Activated CD8-positive, alpha-beta memory T cell treated with anti-CD3 and anti-CD28 coated beads, Interleukin-2, amount 10 ng/mL, durations not matched to agents 7 days and 5 days (primary cell): ENCODE data around the gene CST5. TPM values are rescaled to one million over a fixed set of nuclear protein-coding genes. Genes with fewer than 3 reads are reported as not detected.
"Not testable (repeated sequence)": the region's sequence is repeated elsewhere in the genome, so short reads cannot be mapped to it uniquely, and the experiment has no call there.

ENCODE experiments used
- ATAC-seq: fragments of 150-1000 bp; cut with Tn5 transposase; one replicate; pipeline ENCODE4 v1.10.0; 2021; ENCODE audit warnings: moderate library complexity
- CTCF ChIA-PET: fragments of 350-600 bp; sonication (Branson Sonifier 250); formaldehyde crosslinking; loops from one replicate; lab custom pipeline; 2021; ENCODE audit warnings: antibody characterized with exemption; lab: Charles Lee
- DNase-seq: peaks from one replicate; pipeline ENCODE4 v3.0.0-alpha.2; 2020
- H3K27ac Mint-ChIP-seq: one replicate; pipeline ENCODE4 v1.8.0; 2021; ENCODE audit warnings: mild to moderate bottlenecking, mixed read lengths
- H3K27me3 Mint-ChIP-seq: one replicate; pipeline ENCODE4 v1.8.0; 2021; ENCODE audit warnings: mixed read lengths
- H3K36me3 Mint-ChIP-seq: one replicate; pipeline ENCODE4 v1.8.0; 2021; ENCODE audit warnings: mild to moderate bottlenecking, mixed read lengths
- H3K4me1 Mint-ChIP-seq: one replicate; pipeline ENCODE4 v1.8.0; 2021; ENCODE audit warnings: mixed read lengths
- H3K4me3 Mint-ChIP-seq: one replicate; pipeline ENCODE4 v1.8.0; 2021; ENCODE audit warnings: mild to moderate bottlenecking, moderate library complexity, mixed read lengths
- H3K9me3 Mint-ChIP-seq: one replicate; pipeline ENCODE4 v1.8.0; 2022; ENCODE audit warnings: low read depth, mixed read lengths
- total RNA-seq, 2 experiments: library from RNA; stranded (reverse); gene quantifications; one replicate each; pipeline ENCODE4 v1.2.3, GENCODE V29; 2021

The CST5 gene
- total RNA-seq, 2 experiments from 2014 or later: not detected

- Mint-ChIP-seq H3K36me3 (no peaks in the 10 kb centered on the region), H3K4me1 (no peaks in the 10 kb centered on the region), H3K27me3 (no peaks in the 10 kb centered on the region), H3K9me3 (no peaks in the 10 kb centered on the region), H3K27ac (no peak overlapping the region), H3K4me3 (no peak overlapping the region)
- ATAC-seq (no peak), DNase-seq (no peak)
- CTCF ChIA-PET: no interaction called here
Observed at GRCh38 chr20:23857962-23858595, 21.5 kb downstream of the CST5 start.

DNA sequence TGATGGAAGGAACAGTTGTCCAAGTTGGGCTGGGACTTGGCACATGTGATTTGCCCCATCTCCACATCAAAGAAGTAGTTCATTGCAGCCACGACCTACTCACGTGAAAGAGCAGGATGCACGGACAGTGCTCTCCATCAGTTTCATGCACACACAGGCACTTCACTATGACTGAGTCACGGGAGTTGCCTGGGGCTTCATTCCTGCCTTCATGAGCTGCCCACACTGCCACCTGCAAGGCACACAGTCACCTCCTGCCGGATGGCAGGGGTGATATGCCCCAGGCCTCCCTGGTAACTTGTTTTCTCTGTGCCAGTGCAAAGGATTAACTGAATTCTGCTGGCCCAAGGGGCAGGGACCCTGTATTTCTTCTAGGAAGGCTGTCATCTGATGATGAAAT lies 22.8 kb downstream of the CST5 start:
- no peak overlapping the region for H3K4me3 Mint-ChIP-seq
- ATAC-seq (no peak), DNase-seq (no peak)
- H3K27me3 Mint-ChIP-seq: no peaks in the 10 kb centered on the region
- H3K27ac Mint-ChIP-seq: no peak overlapping the region
- no peaks in the 10 kb centered on the region for H3K36me3 Mint-ChIP-seq
- CTCF ChIA-PET: no interaction called here
- H3K4me1 Mint-ChIP-seq: no peaks in the 10 kb centered on the region
- no peaks in the 10 kb centered on the region for H3K9me3 Mint-ChIP-seq

DNA sequence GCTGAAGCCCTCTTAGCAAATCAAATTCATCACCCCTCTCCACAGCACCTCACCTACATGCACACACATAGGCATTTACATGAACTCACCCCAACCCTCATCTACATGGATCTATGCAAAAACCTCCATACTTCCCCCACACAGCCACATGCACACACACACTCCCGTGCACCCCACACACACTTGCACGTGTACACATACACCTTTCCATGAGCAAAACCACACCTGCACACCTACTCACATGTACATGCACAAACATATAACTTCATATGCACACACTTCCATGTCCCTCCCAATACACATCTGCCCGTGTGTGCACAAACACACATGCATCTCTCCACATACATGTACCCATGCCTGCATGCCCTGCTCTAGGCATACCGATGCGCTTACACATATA lies 23.3 kb downstream of the CST5 start:
- Mint-ChIP-seq H3K36me3 (no peaks in the 10 kb centered on the region), H3K4me3 (no peak overlapping the region), H3K27ac (no peak overlapping the region), H3K27me3 (no peaks in the 10 kb centered on the region), H3K9me3 (no peaks in the 10 kb centered on the region), H3K4me1 (no peaks in the 10 kb centered on the region)
- ATAC-seq (no peak), DNase-seq (no peak)
- CTCF ChIA-PET: no interaction called here

DNA sequence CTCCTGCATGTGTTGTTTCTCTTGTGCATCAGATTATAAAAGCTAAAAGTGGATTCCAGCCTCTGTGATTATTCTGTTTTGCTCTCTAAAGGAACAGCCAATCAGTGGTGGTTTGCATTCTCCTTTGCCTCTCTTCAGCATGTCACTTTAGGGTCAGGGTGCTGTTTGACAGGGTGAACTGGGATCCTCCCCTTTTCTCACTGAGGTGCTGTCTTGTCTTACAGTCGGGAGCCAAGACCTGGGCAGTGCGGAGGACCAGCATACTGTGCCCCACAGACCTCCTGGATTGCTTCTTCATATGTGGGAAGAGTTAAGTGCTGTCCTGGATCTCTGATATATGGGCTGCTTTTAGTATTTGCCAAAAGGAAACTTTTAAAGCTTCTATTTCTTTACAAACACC lies 37.9 kb downstream of the CST5 start:
- H3K4me1 Mint-ChIP-seq: no peaks in the 10 kb centered on the region
- H3K36me3 Mint-ChIP-seq: no peaks in the 10 kb centered on the region
- no peaks in the 10 kb centered on the region for H3K9me3 Mint-ChIP-seq
- ATAC-seq (no peak), DNase-seq (no peak)
- CTCF ChIA-PET: no interaction called here
- peaks cover 7% of the 10 kb centered on the region for H3K27me3 Mint-ChIP-seq
- no peak overlapping the region for H3K4me3 Mint-ChIP-seq
- no peak overlapping the region for H3K27ac Mint-ChIP-seq

- peaks cover 7% of the 10 kb centered on the region for H3K27me3 Mint-ChIP-seq
- H3K4me3 Mint-ChIP-seq: no peak overlapping the region
- H3K36me3 Mint-ChIP-seq: no peaks in the 10 kb centered on the region
- no peak for DNase-seq
- CTCF ChIA-PET: no interaction called here
- H3K27ac Mint-ChIP-seq: no peak overlapping the region
- ATAC-seq: no peak
- H3K4me1 Mint-ChIP-seq: no peaks in the 10 kb centered on the region
- H3K9me3 Mint-ChIP-seq: no peaks in the 10 kb centered on the region
Observed at GRCh38 chr20:23835716-23836115, 43.8 kb downstream of the CST5 start.

- no peak for DNase-seq
- H3K4me3 Mint-ChIP-seq: no peak overlapping the region
- CTCF ChIA-PET: no interaction called here
- no peaks in the 10 kb centered on the region for H3K27me3 Mint-ChIP-seq
- H3K9me3 Mint-ChIP-seq: no peaks in the 10 kb centered on the region
- no peak overlapping the region for H3K27ac Mint-ChIP-seq
- no peaks in the 10 kb centered on the region for H3K36me3 Mint-ChIP-seq
- ATAC-seq: no peak
- no peaks in the 10 kb centered on the region for H3K4me1 Mint-ChIP-seq
Observed at GRCh38 chr20:23832775-23833513, 46.6 kb downstream of the CST5 start.

DNA sequence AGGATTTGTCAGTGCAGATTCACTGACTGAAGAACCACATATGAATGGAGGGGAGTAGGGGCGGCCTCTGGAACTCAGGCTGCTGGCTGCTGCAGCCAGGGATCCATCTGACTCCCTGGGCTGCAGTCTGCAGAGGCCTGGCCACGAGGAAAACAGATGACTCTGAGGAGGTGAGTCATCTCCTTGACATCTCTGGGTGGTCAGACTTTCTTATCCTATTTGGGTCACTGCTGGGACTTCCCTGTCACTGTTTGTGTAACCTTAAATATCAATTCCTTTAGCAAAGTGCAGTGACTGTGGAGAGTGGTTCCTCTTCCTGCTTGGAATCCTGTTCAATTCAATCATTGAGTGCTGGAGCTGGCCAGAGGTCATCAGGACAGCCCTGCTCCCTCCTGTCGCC lies 47.6 kb downstream of the CST5 start:
- H3K36me3 Mint-ChIP-seq, CTCF ChIA-PET, H3K27me3 Mint-ChIP-seq, H3K4me1 Mint-ChIP-seq, H3K9me3 Mint-ChIP-seq, DNase-seq, ATAC-seq, H3K27ac Mint-ChIP-seq, H3K4me3 Mint-ChIP-seq: not testable (repeated sequence)

DNA sequence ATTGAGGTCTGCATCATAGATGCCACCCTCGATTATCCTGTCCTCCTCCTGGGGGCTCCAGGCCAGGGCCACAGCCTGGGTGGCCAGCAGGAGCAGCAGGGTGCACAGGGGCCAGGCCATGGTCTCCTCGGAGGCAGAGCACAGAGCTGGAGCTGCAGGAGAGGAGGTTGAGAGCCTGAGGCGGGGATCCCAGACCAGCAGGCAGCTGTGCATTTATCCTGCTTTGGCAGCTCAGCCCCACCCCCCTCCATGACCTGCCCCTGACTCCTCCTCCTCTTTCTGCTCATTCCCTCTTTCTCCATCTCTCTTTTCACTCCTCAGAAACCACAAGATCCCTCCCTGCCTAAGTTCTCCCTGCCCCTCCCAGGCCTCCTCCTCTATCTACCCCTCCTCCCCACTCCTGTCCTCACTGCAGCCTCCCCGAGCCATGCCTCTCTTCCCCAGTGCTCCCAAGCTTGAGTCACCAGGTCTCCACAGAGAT lies 53.0 kb downstream of the CST5 start, which contains the start of gene CST2:
Gene CST2, minus strand, starts transcription at position 189 of the 481 bp plus-strand sequence. Its CDS starts 69 bp downstream, at position 120.
- CTCF ChIA-PET: no interaction called here
- Mint-ChIP-seq H3K27ac (no peak within 1 kb of the TSS), H3K27me3 (no peaks in the 10 kb centered on the region), H3K4me3 (no peak within 1 kb of the TSS), H3K4me1 (no peaks in the 10 kb centered on the region), H3K36me3 (no peaks in the 10 kb centered on the region), H3K9me3 (no peaks in the 10 kb centered on the region)
- ATAC-seq (no peak), DNase-seq (no peak)

Other genes starting within 250 kb of the CST5 start
- gene CST3, start 241.8 kb downstream of the CST5 start, total RNA-seq: under 1 TPM; 0.47 to 0.61 TPM
- not detected for gene CST4, start 190.7 kb downstream of the CST5 start, total RNA-seq
- gene CST1, start 128.8 kb downstream of the CST5 start, total RNA-seq: not detected
- gene CST2, start 53.0 kb downstream of the CST5 start, total RNA-seq: not detected
- gene GGTLC1, start 109.0 kb upstream of the CST5 start, total RNA-seq: not detected